Right ventricle myocardium superior (tissue), 1 donor: ENCODE data around the gene RGL1. TPM values are rescaled to one million over a fixed set of nuclear protein-coding genes. Genes with fewer than 3 reads are reported as not detected.
"Not testable (repeated sequence)": the region's sequence is repeated elsewhere in the genome, so short reads cannot be mapped to it uniquely, and the experiment has no call there.

ENCODE experiments used
- ATAC-seq: fragments of 200-7000 bp; cut with Tn5 transposase; one replicate; pipeline ENCODE4 v1.9.1; 2020; ENCODE audit warnings: mild to moderate bottlenecking; ENCODE audit not compliant: poor library complexity
- DNase-seq: peaks from one replicate; pipeline ENCODE4 v3.0.0-alpha.2; 2020
- intact Hi-C: fragments of 100-400 bp; cut with DNase I; formaldehyde crosslinking; loops from one replicate; pipeline ENCODE4 v1.11.2; 2022
- total RNA-seq: library from RNA; stranded (reverse); fragmentation: NEBNext Ultra II Directional; extraction: Animal tissue kit (Norgen Biotek cat#: 25700); gene quantifications from one replicate; pipeline ENCODE4 v1.2.1, GENCODE V29; 2021
- donor health status: DM: no; HTN: yes; CAD: no; lungs with severe emphysema.

Gene RGL1
- total RNA-seq, 1 donor from 2014 or later, result 18.4 TPM

DNA sequence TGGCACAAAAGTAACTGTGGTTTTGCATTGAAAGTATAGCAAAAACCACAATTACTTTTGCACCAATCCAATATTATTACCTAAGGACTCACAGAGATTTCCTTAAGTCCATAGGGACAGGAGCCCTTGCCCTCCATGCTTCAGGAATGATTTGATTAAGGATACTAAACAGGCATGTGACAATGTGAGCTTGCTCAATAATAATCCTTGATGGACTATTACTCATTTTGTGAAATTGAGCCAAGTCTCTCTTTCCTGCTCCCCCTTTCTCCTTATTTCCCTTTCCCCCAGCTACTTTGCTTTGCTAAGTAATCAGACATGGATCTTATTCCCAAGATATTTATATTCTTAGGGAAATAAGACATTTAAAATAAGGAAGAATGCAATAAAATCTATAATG, 21.6 kb upstream of the RGL1 start:
- intact Hi-C loops, result no loop called here
- ATAC-seq (no peak), DNase-seq (no peak)

DNA sequence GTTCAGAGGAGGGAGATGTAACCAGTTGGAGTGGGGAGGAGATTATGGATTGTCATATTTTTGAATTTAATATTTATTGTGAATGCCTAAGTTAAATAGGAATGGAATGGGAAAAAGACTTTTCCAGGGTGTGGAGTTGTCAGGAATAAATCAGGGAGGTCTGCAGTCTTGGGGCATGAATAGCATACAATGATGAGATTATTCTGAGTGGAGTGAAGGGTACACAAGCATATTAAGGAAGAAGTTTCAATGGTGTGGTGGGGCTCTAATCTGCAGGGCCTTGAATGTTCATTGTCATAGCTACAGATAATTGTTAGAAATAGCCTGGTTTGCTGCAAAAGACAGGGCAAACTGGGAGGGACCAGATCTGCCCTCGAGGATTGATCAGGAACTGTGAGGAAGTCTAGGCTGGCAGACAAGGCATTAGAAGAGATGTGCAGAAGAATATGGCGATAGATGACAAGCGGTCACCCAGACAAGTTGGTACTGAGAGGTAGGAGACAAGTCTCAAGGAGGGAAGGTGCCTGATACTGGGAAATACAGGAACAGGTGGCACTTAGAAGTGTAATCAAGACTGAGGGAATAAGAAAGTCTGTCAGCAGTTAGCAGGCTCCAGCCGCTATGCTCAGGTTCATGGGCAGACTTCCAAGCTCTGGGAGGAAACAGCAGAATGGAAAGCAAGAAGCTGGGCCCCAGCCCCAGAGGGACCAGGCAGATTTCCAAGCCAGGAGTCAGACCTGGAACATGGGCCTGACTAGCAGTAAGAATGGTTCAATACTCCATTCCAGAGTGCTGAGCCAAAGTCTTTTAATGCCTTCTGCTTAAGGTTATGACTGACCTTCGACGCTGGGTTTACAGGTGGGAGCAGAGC, 20.9 kb upstream of the RGL1 start:
- ATAC-seq, result peak; percentile 86
- DNase-seq, result peak; percentile 69
- intact Hi-C loops, result no loop called here

GRCh38 chr1:183785921-183786320, 19.0 kb upstream of the RGL1 start:
- DNase-seq, intact Hi-C loops, ATAC-seq: not testable (repeated sequence)

- no peak for ATAC-seq
- intact Hi-C loops, result no loop called here
- DNase-seq, result no peak
These were observed 17.2 kb upstream of the RGL1 start for GRCh38 chr1:183787704-183788103.

- ATAC-seq (no peak), DNase-seq (no peak)
- intact Hi-C loops, result no loop called here
These were observed 13.6 kb upstream of the RGL1 start for GRCh38 chr1:183791319-183791718.

DNA sequence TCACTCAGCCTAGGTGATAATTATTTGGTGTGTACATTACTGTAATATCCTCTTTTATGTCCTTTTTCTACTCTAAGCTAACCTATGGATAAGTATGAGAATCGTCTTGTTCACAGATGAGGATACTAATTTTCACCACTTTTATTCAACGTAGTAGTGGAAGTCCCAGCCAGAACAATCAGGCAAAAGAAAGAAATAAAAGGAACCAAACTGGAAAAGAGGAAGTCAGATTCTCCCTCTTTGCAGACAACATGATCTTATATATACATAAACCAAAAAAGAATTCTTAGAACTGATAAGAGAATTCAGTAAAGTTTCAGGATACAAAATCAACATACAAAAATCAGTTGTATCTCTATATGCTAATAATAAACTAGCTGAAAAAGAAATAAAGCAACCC, 12.6 kb upstream of the RGL1 start:
- no peak for DNase-seq
- intact Hi-C loops, result no loop called here
- no peak for ATAC-seq

DNA sequence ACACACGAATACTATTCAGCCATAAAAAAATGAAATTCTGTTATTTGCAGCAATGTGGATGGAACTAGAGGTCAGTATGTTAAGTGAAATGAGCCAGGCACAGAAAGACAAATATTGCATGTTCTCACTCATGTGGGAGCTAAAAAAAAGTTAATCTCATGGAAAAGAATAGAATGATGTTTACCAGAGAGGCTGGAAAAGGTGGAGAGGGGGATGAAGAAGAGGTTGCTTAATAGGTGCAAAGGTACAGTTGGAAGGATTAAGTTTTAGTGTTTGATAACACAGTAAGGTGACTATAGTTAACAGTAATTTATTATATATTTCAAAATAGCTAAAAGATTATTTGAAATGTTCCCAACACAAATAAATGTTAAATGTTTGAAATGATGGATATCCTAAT, 10.8 kb upstream of the RGL1 start:
- no peak for ATAC-seq
- DNase-seq, result no peak
- intact Hi-C loops, result no loop called here

GRCh38 chr1:183800449-183800848, 4.5 kb upstream of the RGL1 start:
- ATAC-seq (no peak), DNase-seq (no peak)
- intact Hi-C loops, result no loop called here

- ATAC-seq (no peak), DNase-seq (no peak)
- intact Hi-C loops, result no loop called here
These were observed 3.3 kb upstream of the RGL1 start for GRCh38 chr1:183801649-183802048.

GRCh38 chr1:183804387-183804786, 533 bp upstream of the RGL1 start:
- intact Hi-C loops, result no loop called here
- DNase-seq, result no peak
- peak; percentile 19 for ATAC-seq

DNA sequence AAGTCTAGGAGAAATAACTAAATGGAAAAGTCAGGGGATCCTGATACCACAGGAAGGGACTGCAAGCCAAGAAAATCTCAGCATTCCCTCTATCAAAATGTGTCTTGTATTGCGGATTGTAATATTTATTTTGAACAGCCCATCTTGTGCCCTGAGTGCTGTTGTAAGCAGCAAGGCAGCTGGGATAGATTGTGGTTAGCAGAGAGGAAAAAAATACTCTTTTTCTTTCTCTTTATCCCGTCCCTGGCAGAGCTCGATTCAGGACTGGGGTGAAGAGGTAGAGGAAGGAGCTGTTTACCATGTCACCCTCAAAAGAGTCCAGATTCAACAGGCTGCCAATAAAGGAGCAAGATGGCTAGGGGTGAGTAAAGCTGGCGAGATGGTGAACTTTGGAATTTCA, 1.2 kb downstream of the RGL1 start:
- ATAC-seq (no peak), DNase-seq (no peak)
- intact Hi-C loops, result no loop called here

GRCh38 chr1:183806675-183807074, 1.8 kb downstream of the RGL1 start:
- intact Hi-C loops, result no loop called here
- no peak for ATAC-seq
- DNase-seq, result no peak

- intact Hi-C loops, result no loop called here
- ATAC-seq, result peak; percentile 29
- DNase-seq, result peak; percentile 59
These were observed 2.7 kb downstream of the RGL1 start for GRCh38 chr1:183807549-183808168.

GRCh38 chr1:183808296-183809027, 3.5 kb downstream of the RGL1 start:
- intact Hi-C loops, result no loop called here
- no peak for DNase-seq
- no peak for ATAC-seq

DNA sequence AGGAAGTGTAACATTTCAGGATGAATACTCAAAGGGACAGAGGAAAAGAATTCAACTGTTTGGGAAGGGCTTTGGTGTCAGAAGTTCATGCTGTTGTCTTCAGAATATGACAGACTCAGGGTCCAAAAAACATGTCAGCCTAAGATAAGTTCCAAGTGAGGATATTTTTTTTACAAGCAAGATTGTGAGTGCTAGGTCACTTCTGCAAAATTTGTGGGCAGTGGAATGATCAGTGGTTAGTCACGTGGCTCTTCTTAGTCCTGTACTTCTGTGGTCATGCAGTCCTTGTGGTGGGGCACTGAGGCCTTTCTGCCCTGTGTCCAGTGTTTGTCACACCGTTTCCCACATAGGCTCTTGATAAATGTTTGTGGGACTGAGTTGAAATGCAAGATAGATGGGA, 5.2 kb downstream of the RGL1 start:
- ATAC-seq, result no peak
- intact Hi-C loops, result loop anchor here (10.0 kb wide), 1 partner anchor 75 kb away; no protein-coding TSS in a partner anchor

GRCh38 chr1:183810756-183811544, 6.0 kb downstream of the RGL1 start:
- intact Hi-C loops, result loop anchor here (10.0 kb wide), 1 partner anchor 74 kb away; no protein-coding TSS in a partner anchor
- no peak for ATAC-seq
- no peak for DNase-seq

More for the DNA sequence above, 5.2 kb downstream of the RGL1 start:
- DNase-seq, result no peak

DNA sequence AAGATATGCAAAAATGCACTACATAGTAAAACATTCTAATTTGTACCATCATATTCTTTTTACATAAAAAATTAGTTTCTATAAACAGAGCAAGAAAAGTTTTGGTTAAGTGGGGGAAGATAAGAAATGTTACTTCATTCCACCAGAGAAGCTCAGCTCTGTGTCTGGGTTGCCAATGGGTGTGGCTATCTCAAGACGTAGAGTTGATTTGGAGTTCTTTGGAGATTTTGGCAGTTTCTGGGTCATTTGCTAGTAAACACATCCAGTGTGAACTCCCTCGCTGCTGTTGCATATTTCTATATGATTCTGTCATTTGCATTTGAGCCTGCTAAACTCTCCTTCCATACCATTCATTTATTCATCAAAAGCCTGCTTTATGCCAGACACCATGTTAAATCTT, 7.2 kb downstream of the RGL1 start:
- intact Hi-C loops, result loop anchor here (10.0 kb wide), 1 partner anchor 73 kb away; no protein-coding TSS in a partner anchor

GRCh38 chr1:183812686-183813569, 8.0 kb downstream of the RGL1 start:
- DNase-seq (no peak), ATAC-seq (peak; percentile 18)
- intact Hi-C loops, result loop anchor here (10.0 kb wide), 1 partner anchor 72 kb away; no protein-coding TSS in a partner anchor

More for the DNA sequence above, 7.2 kb downstream of the RGL1 start:
- DNase-seq (peak; percentile 45), ATAC-seq (peak; percentile 46)
